OCI-LY1 (cell line): ENCODE results near the gene ANKDD1B.

Experiments used
- H2AFZ ChIP-seq: fragments of 200-600 bp; sonication (generic), shearing (Covaris generic); 2 replicates; pipeline ENCODE4 v1.6.0; 2014; ENCODE audit warnings: antibody characterized with exemption, mild to moderate bottlenecking, low read length
- H3F3A ChIP-seq: fragments of 200-600 bp; sonication (generic), shearing (Covaris generic); 2 replicates; pipeline ENCODE4 v1.6.0; 2014; ENCODE audit warnings: mild to moderate bottlenecking, antibody characterized with exemption, low read length, moderate library complexity; ENCODE audit not compliant: insufficient read depth
- H3K27ac ChIP-seq: fragments of 200-600 bp; sonication (generic); 2 replicates; pipeline ENCODE4 v1.5.1; 2014; ENCODE audit warnings: low read length, mixed run types, mild to moderate bottlenecking, low read depth; ENCODE audit not compliant: poor library complexity, severe bottlenecking
- H3K27me3 ChIP-seq: fragments of 200-600 bp; sonication (generic); 2 replicates; pipeline ENCODE4 v1.6.0; 2014; ENCODE audit warnings: antibody characterized with exemption, mild to moderate bottlenecking, low read length, moderate library complexity; ENCODE audit not compliant: insufficient read depth
- H3K36me3 ChIP-seq: fragments of 200-600 bp; sonication (generic); 2 replicates; pipeline ENCODE4 v1.6.1; 2014; ENCODE audit warnings: mild to moderate bottlenecking, antibody characterized with exemption, low read length, moderate library complexity, mixed read lengths; ENCODE audit not compliant: insufficient read depth
- H3K4me1 ChIP-seq: fragments of 200-600 bp; sonication (generic); 2 replicates; pipeline ENCODE4 v1.5.1; 2014; ENCODE audit warnings: mild to moderate bottlenecking, low read length, moderate library complexity; ENCODE audit not compliant: insufficient read depth, severe bottlenecking
- H3K4me2 ChIP-seq: fragments of 200-600 bp; sonication (generic), shearing (Covaris generic); 2 replicates; pipeline ENCODE4 v1.6.1; 2014; ENCODE audit warnings: low read length
- H3K4me3 ChIP-seq: fragments of 200-600 bp; sonication (generic); 2 replicates; pipeline ENCODE4 v1.5.1; 2014; ENCODE audit warnings: low read length, low read depth, mild to moderate bottlenecking, mixed read lengths; ENCODE audit not compliant: poor library complexity, severe bottlenecking
- H3K79me2 ChIP-seq: fragments of 200-600 bp; shearing (Covaris generic); 2 replicates; pipeline ENCODE4 v1.6.1; 2016; ENCODE audit warnings: mixed run types, low read length, mixed read lengths; ENCODE audit not compliant: insufficient read depth
- H3K9ac ChIP-seq: fragments of 200-600 bp; sonication (generic), shearing (Covaris generic); 2 replicates; pipeline ENCODE4 v1.6.1; 2014; ENCODE audit warnings: mild to moderate bottlenecking, low read length, mixed read lengths
- H3K9me2 ChIP-seq: fragments of 200-600 bp; sonication (generic), shearing (Covaris generic); 2 replicates; pipeline ENCODE4 v1.6.1; 2014; ENCODE audit warnings: low read depth, mild to moderate bottlenecking, low read length, mixed read lengths
- H3K9me3 ChIP-seq: fragments of 200-600 bp; shearing (Covaris generic); 2 replicates; pipeline ENCODE4 v1.6.1; 2014; ENCODE audit warnings: low read length, mixed read lengths
- H4K20me1 ChIP-seq: fragments of 200-600 bp; sonication (generic), shearing (Covaris generic); 2 replicates; pipeline ENCODE4 v1.6.0; 2016; ENCODE audit warnings: mild to moderate bottlenecking, low read length; ENCODE audit not compliant: insufficient read depth
- CTCF ChIP-seq: fragments of 200-600 bp; sonication (generic), shearing (Covaris generic); IDR thresholded peaks from 2 replicates; pipeline ENCODE4 v1.5.1; 2017; ENCODE audit warnings: mild to moderate bottlenecking, antibody characterized with exemption, low read length, moderate library complexity, mixed read lengths
- EZH2 ChIP-seq: fragments of 200-600 bp; sonication (generic), shearing (Covaris generic); IDR thresholded peaks from 2 replicates; pipeline ENCODE4 v1.8.0; 2017; ENCODE audit warnings: borderline replicate concordance, mixed run types, mild to moderate bottlenecking, antibody characterized with exemption, low read length, moderate library complexity, mixed read lengths

The ANKDD1B gene

GRCh38 chr5:75671506-75671905, 60.3 kb downstream of the ANKDD1B start:
- TF ChIP-seq CTCF = no peak
- no peak for TF ChIP-seq EZH2
- H3K4me3 ChIP-seq = no peak overlapping the region
- no peaks in the 10 kb centered on the region for H4K20me1 ChIP-seq
- no peaks in the 10 kb centered on the region for H3K79me2 ChIP-seq
- H3K4me2 ChIP-seq = no peak overlapping the region
- no peaks in the 10 kb centered on the region for H3F3A ChIP-seq
- H3K4me1 ChIP-seq = peaks cover 19% of the 10 kb centered on the region
- no peaks in the 10 kb centered on the region for H3K27me3 ChIP-seq
- no peak overlapping the region for H3K9ac ChIP-seq
- H3K36me3 ChIP-seq = peaks cover 28% of the 10 kb centered on the region; the same call in 1 of the 2 replicates
- H3K27ac ChIP-seq = no peak overlapping the region
- H2AFZ ChIP-seq = no peak overlapping the region
- H3K9me2 ChIP-seq = no peaks in the 10 kb centered on the region
- no peaks in the 10 kb centered on the region for H3K9me3 ChIP-seq

GRCh38 chr5:75672616-75673015, 61.4 kb downstream of the ANKDD1B start:
- Histone ChIP-seq H3K36me3 (peaks cover 34% of the 10 kb centered on the region; the same call in 1 of the 2 replicates), H2AFZ (no peak overlapping the region), H3F3A (no peaks in the 10 kb centered on the region), H3K9me3 (no peaks in the 10 kb centered on the region), H3K9me2 (no peaks in the 10 kb centered on the region), H3K27me3 (no peaks in the 10 kb centered on the region), H3K4me3 (no peak overlapping the region), H3K4me2 (no peak overlapping the region), H3K4me1 (peaks cover 22% of the 10 kb centered on the region), H3K9ac (no peak overlapping the region), H3K79me2 (no peaks in the 10 kb centered on the region), H4K20me1 (no peaks in the 10 kb centered on the region), H3K27ac (no peak overlapping the region)
- TF ChIP-seq CTCF = no peak
- no peak for TF ChIP-seq EZH2

- no peaks in the 10 kb centered on the region for H3K27me3 ChIP-seq
These were observed 64.5 kb downstream of the ANKDD1B start for GRCh38 chr5:75675783-75676182.

More at GRCh38 chr5:75675783-75676182, 64.5 kb downstream of the ANKDD1B start:
- peaks cover 38% of the 10 kb centered on the region; the same call in 1 of the 2 replicates for H3K36me3 ChIP-seq
- H3K9me3 ChIP-seq = no peaks in the 10 kb centered on the region
- no peak overlapping the region for H3K27ac ChIP-seq
- TF ChIP-seq EZH2 = no peak
- no peak for TF ChIP-seq CTCF
- no peaks in the 10 kb centered on the region for H3F3A ChIP-seq
- no peaks in the 10 kb centered on the region for H3K79me2 ChIP-seq
- H3K4me1 ChIP-seq = peaks cover 14% of the 10 kb centered on the region
- no peak overlapping the region for H2AFZ ChIP-seq
- H3K9me2 ChIP-seq = no peaks in the 10 kb centered on the region
- no peaks in the 10 kb centered on the region for H4K20me1 ChIP-seq
- H3K4me3 ChIP-seq = no peak overlapping the region
- no peak overlapping the region for H3K4me2 ChIP-seq
- H3K9ac ChIP-seq = no peak overlapping the region
